HepG2 (cell line): ENCODE results near the gene LYPD6B. TPM values are rescaled to one million over a fixed set of nuclear protein-coding genes. Genes with fewer than 3 reads are reported as not detected.

ENCODE experiments used
- ATAC-seq: fragments of 200-7000 bp; cut with Tn5 transposase; 3 replicates; pipeline ENCODE4 v1.9.1; 2020; ENCODE audit warnings: mild to moderate bottlenecking, moderate library complexity
- BruUV-seq: library from RNA; stranded (reverse); fragments of 400-500 nt; replicated peaks from 2 replicates; lab custom pipeline; 2021; lab: Mats Ljungman, UMichigan
- CTCF ChIA-PET: fragments of 300-600 bp; formaldehyde crosslinking; extraction: SDS; loops from one replicate; lab custom pipeline; 2021; ENCODE audit warnings: low total read pairs, inconsistent platforms, low intra/inter-chr PET ratio; lab: Yijun Ruan, JAX
- POLR2A ChIA-PET: fragments of 350-600 bp; sonication (Branson Sonifier 250); formaldehyde crosslinking; loops from one replicate; lab custom pipeline; 2020; ENCODE audit warnings: antibody characterized with exemption, inconsistent platforms; lab: Yijun Ruan, JAX
- DNase-seq: peaks from one replicate; pipeline ENCODE4 v3.0.0-alpha.2; 2015; ENCODE audit warnings: low spot score
- FAIRE-seq: peaks from 3 replicates; lab custom pipeline; 2011; peaks lifted over from hg19 to GRCh38; lab: Jason Lieb, UNC
- H2AFZ ChIP-seq: one replicate; pipeline ENCODE4 v1.6.1; 2011; ENCODE audit warnings: low read length, inconsistent platforms
- H3K27ac ChIP-seq: fragments of 300-600 bp; 3 replicates; pipeline ENCODE4 v1.8.0; 2011; ENCODE audit warnings: mixed run types, mild to moderate bottlenecking, mixed read lengths, low read length, inconsistent platforms; ENCODE audit not compliant: insufficient read depth; ENCODE audit errors: extremely low read length
- H3K27me3 ChIP-seq, 2 experiments: fragments of 200-600 bp in 1 of 2; 2 replicates in 1 of 2; 3 replicates in 1 of 2; pipeline versions ENCODE4 v1.6.0 to v1.8.0; 2011; ENCODE audit warnings: low read length in 2 of 2, mild to moderate bottlenecking in 2 of 2, moderate library complexity in 2 of 2, inconsistent platforms in 1 of 2; ENCODE audit not compliant: insufficient read depth in 2 of 2, control insufficient read depth in 1 of 2
- H3K36me3 ChIP-seq, 2 experiments: fragments of 200-600 bp in 1 of 2; replicated peaks in 1 of 2; 2 replicates in 1 of 2; 3 replicates in 1 of 2; pipeline versions ENCODE4 v1.5.1 to v1.8.0; 2011; ENCODE audit warnings: low read length in 2 of 2, inconsistent platforms in 1 of 2; ENCODE audit not compliant: insufficient read depth in 2 of 2, control insufficient read depth in 1 of 2
- H3K4me1 ChIP-seq: 2 replicates; pipeline ENCODE4 v1.5.1; 2012; ENCODE audit warnings: low read length, inconsistent platforms; ENCODE audit not compliant: insufficient read depth
- H3K4me2 ChIP-seq: 2 replicates; pipeline ENCODE4 v1.6.0; 2011; ENCODE audit warnings: low read depth, low read length, inconsistent platforms
- H3K4me3 ChIP-seq, 3 experiments: fragments of 200-600 bp in 1 of 3; sonication (generic), shearing (Covaris generic) in 1 of 3; replicated peaks in 1 of 3; 2 replicates each; pipeline ENCODE4 v1.5.1; 2011 to 2016; ENCODE audit warnings: low read length in 3 of 3, inconsistent platforms in 2 of 3, low read depth in 2 of 3, mild to moderate bottlenecking in 2 of 3, control low read depth in 1 of 3, mixed read lengths in 1 of 3; ENCODE audit not compliant: insufficient read depth in 1 of 3
- H3K79me2 ChIP-seq: one replicate; pipeline ENCODE4 v1.6.1; 2011; ENCODE audit warnings: low read length, inconsistent platforms; ENCODE audit not compliant: insufficient read depth
- H3K9ac ChIP-seq: 2 replicates; pipeline ENCODE4 v1.6.0; 2011; ENCODE audit warnings: mild to moderate bottlenecking, low read depth, low read length, inconsistent platforms; ENCODE audit not compliant: insufficient read depth
- H3K9me3 ChIP-seq: 2 replicates; pipeline ENCODE4 v1.5.1; 2012; ENCODE audit warnings: mild to moderate bottlenecking, low read length
- H4K20me1 ChIP-seq: 2 replicates; pipeline ENCODE4 v1.6.0; 2011; ENCODE audit warnings: inconsistent platforms, mild to moderate bottlenecking, low read length, moderate library complexity; ENCODE audit not compliant: insufficient read depth
- RFX1 ChIP-seq: fragments of 450-650 bp; IDR thresholded peaks from 2 replicates; pipeline ENCODE4 v1.6.1; 2017
- SRSF1 ChIP-seq: fragments of 200-400 bp; formaldehyde crosslinking; optimal IDR thresholded peaks from 2 replicates; pipeline ENCODE3; 2017; ENCODE audit warnings: mild to moderate bottlenecking, low read depth, low read length, moderate library complexity
- XRCC5 ChIP-seq: fragments of 200-400 bp; formaldehyde crosslinking; optimal IDR thresholded peaks from 2 replicates; pipeline ENCODE3; 2017; ENCODE audit warnings: mild to moderate bottlenecking, low read length
- ZMYM4 ChIP-seq: sonication (generic); formaldehyde crosslinking; IDR thresholded peaks from 2 replicates; pipeline ENCODE4 v1.8.1; 2023; ENCODE audit warnings: mild to moderate bottlenecking, missing genetic modification reagents
- ZNF101 ChIP-seq: sonication (generic); formaldehyde crosslinking; IDR thresholded peaks from 2 replicates; pipeline ENCODE4 v1.4.0; 2020; ENCODE audit warnings: mild to moderate bottlenecking, low read depth, missing genetic modification reagents, borderline replicate concordance
- ZNF460 ChIP-seq: sonication (generic); formaldehyde crosslinking; IDR thresholded peaks from 2 replicates; pipeline ENCODE4 v1.5.1; 2020; ENCODE audit warnings: missing genetic modification reagents, mild to moderate bottlenecking, borderline replicate concordance
- ZNF543 ChIP-seq: sonication (generic); formaldehyde crosslinking; IDR thresholded peaks from 2 replicates; pipeline ENCODE4 v1.4.0; 2020; ENCODE audit warnings: mild to moderate bottlenecking, missing genetic modification reagents
- ZNF569 ChIP-seq: sonication (generic); formaldehyde crosslinking; IDR thresholded peaks from 2 replicates; pipeline ENCODE4 v1.5.0; 2020; ENCODE audit warnings: mild to moderate bottlenecking, missing genetic modification reagents, moderate library complexity, borderline replicate concordance
- ZNF790 ChIP-seq: sonication (generic); formaldehyde crosslinking; IDR thresholded peaks from 2 replicates; pipeline ENCODE4 v1.8.0; 2022; ENCODE audit warnings: missing genetic modification reagents, mild to moderate bottlenecking, borderline replicate concordance
- in situ Hi-C: cut with HindIII; loops from 2 replicates; pipeline ENCODE4 v1.10.0; 2017; ENCODE audit warnings: low pct_unique_long_range_greater_than_20kb; ENCODE audit not compliant: extremely low pct_ligation_motif_present
- intact Hi-C: fragments of 100-400 bp; cut with micrococcal nuclease; formaldehyde crosslinking; loops from one replicate; pipeline ENCODE4 v1.10.0; 2022; ENCODE audit not compliant: unreplicated experiment
- polyA plus RNA-seq, 8 experiments: library from polyadenylated mRNA; depleted of rRNA in 3 of 8; stranded (reverse) in 7 of 8; unstranded in 1 of 8; fragments of >200 nt; fragmentation: Illumina TruSeq in 4 of 8; extraction: Trizol in 4 of 8; gene quantifications; 2 replicates each; pipeline versions ENCODE4 v1.2.1 to v1.2.3, GENCODE V29; 2011 to 2016; ENCODE audit warnings: low read depth in 4 of 8, missing spikeins in 1 of 8, mixed read lengths in 1 of 8; ENCODE audit not compliant: insufficient read depth in 1 of 8
- total RNA-seq, 5 experiments: library from RNA; depleted of rRNA; stranded (reverse); fragments of >200 nt; fragmentation: Illumina TruSeq; extraction: Trizol; gene quantifications; 2 replicates each; pipeline ENCODE4 v1.2.3, GENCODE V29; 2016; ENCODE audit warnings: low read depth in 1 of 5
- TF ChIP-seq, protein P1 (sequence below): sonication (generic); formaldehyde crosslinking; IDR thresholded peaks from 2 replicates; pipeline ENCODE4 v1.4.0; 2020; ENCODE audit warnings: missing genetic modification reagents
- TF ChIP-seq, protein P2 (sequence below): sonication (generic); formaldehyde crosslinking; IDR thresholded peaks from 2 replicates; pipeline ENCODE4 v1.4.0; 2020; ENCODE audit warnings: mild to moderate bottlenecking, missing genetic modification reagents
- TF ChIP-seq, protein P3 (sequence below): sonication (generic); formaldehyde crosslinking; IDR thresholded peaks from 2 replicates; pipeline ENCODE4 v1.8.0; 2022; ENCODE audit warnings: missing genetic modification reagents, mild to moderate bottlenecking, moderate library complexity, borderline replicate concordance
- TF ChIP-seq, protein P4 (sequence below): sonication (generic); formaldehyde crosslinking; IDR thresholded peaks from 2 replicates; pipeline ENCODE4 v1.9.0; 2021; ENCODE audit warnings: missing genetic modification reagents, borderline replicate concordance
- TF ChIP-seq, protein P5 (sequence below): conservative IDR thresholded peaks from 2 replicates; pipeline ENCODE4 v1.6.1; 2018; ENCODE audit warnings: missing genetic modification reagents

LYPD6B gene
- total and polyA plus RNA-seq, 2 of the 13 experiments (the other 11 are each of a cell fraction or from before 2014, with no cell fraction given) = not detected

DNA sequence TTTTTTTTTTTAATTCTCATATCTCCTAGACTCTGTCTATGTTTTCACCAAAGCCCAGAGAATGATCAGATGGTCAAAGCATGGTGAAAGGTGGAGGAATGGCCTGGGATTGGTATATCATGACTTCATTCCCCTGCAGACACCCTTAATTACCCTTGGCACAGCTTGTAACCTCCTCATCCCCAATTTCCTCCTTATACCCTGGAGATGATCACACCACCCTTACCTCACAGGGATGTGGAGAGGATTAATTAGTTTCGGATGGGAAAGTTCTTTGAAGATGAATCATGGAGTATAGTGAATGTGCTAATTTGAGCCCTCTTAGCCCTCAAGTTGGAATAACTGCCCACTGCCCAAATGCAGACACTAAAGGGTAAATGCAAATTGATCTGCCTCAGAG, 153.9 kb downstream of the LYPD6B start (continued):
- TF ChIP-seq, protein P1, sequence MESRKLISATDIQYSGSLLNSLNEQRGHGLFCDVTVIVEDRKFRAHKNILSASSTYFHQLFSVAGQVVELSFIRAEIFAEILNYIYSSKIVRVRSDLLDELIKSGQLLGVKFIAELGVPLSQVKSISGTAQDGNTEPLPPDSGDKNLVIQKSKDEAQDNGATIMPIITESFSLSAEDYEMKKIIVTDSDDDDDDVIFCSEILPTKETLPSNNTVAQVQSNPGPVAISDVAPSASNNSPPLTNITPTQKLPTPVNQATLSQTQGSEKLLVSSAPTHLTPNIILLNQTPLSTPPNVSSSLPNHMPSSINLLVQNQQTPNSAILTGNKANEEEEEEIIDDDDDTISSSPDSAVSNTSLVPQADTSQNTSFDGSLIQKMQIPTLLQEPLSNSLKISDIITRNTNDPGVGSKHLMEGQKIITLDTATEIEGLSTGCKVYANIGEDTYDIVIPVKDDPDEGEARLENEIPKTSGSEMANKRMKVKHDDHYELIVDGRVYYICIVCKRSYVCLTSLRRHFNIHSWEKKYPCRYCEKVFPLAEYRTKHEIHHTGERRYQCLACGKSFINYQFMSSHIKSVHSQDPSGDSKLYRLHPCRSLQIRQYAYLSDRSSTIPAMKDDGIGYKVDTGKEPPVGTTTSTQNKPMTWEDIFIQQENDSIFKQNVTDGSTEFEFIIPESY (CRISPR knock-in tag) = no peak
- TF ChIP-seq ZNF460 (CRISPR knock-in tag) (no peak), ZNF101 (CRISPR knock-in tag) (no peak), RFX1 (no peak), ZNF569 (CRISPR knock-in tag) (no peak), ZMYM4 (CRISPR knock-in tag) (no peak)
- TF ChIP-seq, protein P2, sequence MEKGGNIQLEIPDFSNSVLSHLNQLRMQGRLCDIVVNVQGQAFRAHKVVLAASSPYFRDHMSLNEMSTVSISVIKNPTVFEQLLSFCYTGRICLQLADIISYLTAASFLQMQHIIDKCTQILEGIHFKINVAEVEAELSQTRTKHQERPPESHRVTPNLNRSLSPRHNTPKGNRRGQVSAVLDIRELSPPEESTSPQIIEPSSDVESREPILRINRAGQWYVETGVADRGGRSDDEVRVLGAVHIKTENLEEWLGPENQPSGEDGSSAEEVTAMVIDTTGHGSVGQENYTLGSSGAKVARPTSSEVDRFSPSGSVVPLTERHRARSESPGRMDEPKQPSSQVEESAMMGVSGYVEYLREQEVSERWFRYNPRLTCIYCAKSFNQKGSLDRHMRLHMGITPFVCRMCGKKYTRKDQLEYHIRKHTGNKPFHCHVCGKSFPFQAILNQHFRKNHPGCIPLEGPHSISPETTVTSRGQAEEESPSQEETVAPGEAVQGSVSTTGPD (CRISPR knock-in tag) = no peak

DNA sequence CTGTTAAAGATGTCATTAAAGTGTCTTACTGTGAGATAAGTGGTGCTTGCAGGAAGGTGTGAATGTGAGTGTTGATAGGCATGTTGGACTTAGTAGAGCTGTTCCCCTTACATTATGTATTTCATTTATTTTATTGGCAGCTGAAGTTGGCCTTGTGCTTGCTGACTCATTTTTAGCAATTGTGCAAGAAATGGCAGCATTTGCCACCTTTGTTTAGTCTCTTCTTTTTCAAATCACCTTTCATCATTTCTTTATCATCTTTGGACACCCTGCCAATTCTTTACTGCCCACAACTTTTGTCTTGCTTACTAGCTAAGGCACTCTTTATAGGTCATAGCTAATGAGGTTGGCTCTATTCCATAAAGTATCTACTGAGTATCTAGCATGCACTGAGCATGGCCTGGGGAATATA, 161.6 kb downstream of the LYPD6B start:
- ChIA-PET POLR2A (no interaction called here), CTCF (no interaction called here)
- no peaks in the 10 kb centered on the region for H4K20me1 ChIP-seq
- peaks cover 0 to under 1% of the 10 kb centered on the region in 2 experiments; a peak in 1 of 5 replicates for H3K27me3 ChIP-seq
- in situ Hi-C loops (no loop called here), intact Hi-C loops (no loop called here)
- no peaks in the 10 kb centered on the region for H3K4me1 ChIP-seq
- ATAC-seq (no peak), FAIRE-seq (no peak), DNase-seq (no peak)
- H3K9me3 ChIP-seq = no peaks in the 10 kb centered on the region
- H3K27ac ChIP-seq = no peak overlapping the region
- H3K36me3 ChIP-seq = no peaks in the 10 kb centered on the region
- no peak overlapping the region for H2AFZ ChIP-seq
- BruUV-seq = no TSS peak
- H3K79me2 ChIP-seq = no peaks in the 10 kb centered on the region
- H3K9ac ChIP-seq = no peak overlapping the region
- no peak overlapping the region for H3K4me3 ChIP-seq
- no peak overlapping the region for H3K4me2 ChIP-seq
- TF ChIP-seq XRCC5 = no peak
- TF ChIP-seq, protein P3, sequence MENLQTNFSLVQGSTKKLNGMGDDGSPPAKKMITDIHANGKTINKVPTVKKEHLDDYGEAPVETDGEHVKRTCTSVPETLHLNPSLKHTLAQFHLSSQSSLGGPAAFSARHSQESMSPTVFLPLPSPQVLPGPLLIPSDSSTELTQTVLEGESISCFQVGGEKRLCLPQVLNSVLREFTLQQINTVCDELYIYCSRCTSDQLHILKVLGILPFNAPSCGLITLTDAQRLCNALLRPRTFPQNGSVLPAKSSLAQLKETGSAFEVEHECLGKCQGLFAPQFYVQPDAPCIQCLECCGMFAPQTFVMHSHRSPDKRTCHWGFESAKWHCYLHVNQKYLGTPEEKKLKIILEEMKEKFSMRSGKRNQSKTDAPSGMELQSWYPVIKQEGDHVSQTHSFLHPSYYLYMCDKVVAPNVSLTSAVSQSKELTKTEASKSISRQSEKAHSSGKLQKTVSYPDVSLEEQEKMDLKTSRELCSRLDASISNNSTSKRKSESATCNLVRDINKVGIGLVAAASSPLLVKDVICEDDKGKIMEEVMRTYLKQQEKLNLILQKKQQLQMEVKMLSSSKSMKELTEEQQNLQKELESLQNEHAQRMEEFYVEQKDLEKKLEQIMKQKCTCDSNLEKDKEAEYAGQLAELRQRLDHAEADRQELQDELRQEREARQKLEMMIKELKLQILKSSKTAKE (CRISPR knock-in tag) = no peak
- no peak for TF ChIP-seq ZNF543 (CRISPR knock-in tag)
- TF ChIP-seq, protein P4, sequence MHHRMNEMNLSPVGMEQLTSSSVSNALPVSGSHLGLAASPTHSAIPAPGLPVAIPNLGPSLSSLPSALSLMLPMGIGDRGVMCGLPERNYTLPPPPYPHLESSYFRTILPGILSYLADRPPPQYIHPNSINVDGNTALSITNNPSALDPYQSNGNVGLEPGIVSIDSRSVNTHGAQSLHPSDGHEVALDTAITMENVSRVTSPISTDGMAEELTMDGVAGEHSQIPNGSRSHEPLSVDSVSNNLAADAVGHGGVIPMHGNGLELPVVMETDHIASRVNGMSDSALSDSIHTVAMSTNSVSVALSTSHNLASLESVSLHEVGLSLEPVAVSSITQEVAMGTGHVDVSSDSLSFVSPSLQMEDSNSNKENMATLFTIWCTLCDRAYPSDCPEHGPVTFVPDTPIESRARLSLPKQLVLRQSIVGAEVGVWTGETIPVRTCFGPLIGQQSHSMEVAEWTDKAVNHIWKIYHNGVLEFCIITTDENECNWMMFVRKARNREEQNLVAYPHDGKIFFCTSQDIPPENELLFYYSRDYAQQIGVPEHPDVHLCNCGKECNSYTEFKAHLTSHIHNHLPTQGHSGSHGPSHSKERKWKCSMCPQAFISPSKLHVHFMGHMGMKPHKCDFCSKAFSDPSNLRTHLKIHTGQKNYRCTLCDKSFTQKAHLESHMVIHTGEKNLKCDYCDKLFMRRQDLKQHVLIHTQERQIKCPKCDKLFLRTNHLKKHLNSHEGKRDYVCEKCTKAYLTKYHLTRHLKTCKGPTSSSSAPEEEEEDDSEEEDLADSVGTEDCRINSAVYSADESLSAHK (CRISPR knock-in tag) = no peak
- TF ChIP-seq, protein P5, sequence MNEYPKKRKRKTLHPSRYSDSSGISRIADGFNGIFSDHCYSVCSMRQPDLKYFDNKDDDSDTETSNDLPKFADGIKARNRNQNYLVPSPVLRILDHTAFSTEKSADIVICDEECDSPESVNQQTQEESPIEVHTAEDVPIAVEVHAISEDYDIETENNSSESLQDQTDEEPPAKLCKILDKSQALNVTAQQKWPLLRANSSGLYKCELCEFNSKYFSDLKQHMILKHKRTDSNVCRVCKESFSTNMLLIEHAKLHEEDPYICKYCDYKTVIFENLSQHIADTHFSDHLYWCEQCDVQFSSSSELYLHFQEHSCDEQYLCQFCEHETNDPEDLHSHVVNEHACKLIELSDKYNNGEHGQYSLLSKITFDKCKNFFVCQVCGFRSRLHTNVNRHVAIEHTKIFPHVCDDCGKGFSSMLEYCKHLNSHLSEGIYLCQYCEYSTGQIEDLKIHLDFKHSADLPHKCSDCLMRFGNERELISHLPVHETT (CRISPR knock-in tag) = no peak
- TF ChIP-seq ZNF790 (CRISPR knock-in tag) = no peak
- TF ChIP-seq SRSF1 = no peak
